Astrocyte (in vitro differentiated cells and primary cell): Measurements from ENCODE around the gene PRDX5.

Experiments
- EZH2 ChIP-seq: IDR thresholded peaks from 2 replicates; pipeline ENCODE4 v1.6.1; 2012; ENCODE audit warnings: mild to moderate bottlenecking, low read length, inconsistent platforms; ENCODE audit not compliant: insufficient read depth
- TF ChIP-seq, protein P1 (sequence below): IDR thresholded peaks from 2 replicates; pipeline ENCODE4 v1.5.1; 2011; ENCODE audit warnings: low read depth, mild to moderate bottlenecking, inconsistent platforms, low read length, moderate library complexity; ENCODE audit not compliant: insufficient read depth

DNA sequence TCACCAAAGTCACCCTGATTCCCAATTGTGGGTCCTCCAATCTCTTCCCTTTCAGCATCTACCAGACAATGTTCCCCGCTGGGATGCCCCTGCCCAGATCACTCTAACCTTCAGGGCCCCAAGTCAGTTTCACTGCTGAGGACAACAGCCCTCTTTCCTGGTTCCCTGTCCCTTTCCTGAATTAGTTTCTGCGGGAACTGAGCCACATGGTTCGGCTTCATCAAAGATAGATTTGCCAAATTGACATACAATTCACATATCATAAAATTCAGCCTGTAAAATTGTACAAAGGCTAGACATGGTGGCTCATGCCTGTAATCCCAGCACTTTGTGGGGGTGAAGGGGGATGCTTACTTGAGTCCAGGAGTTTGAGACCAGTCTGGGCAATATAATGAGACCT lies 10.1 kb downstream of the PRDX5 start:
- TF ChIP-seq, protein P1, sequence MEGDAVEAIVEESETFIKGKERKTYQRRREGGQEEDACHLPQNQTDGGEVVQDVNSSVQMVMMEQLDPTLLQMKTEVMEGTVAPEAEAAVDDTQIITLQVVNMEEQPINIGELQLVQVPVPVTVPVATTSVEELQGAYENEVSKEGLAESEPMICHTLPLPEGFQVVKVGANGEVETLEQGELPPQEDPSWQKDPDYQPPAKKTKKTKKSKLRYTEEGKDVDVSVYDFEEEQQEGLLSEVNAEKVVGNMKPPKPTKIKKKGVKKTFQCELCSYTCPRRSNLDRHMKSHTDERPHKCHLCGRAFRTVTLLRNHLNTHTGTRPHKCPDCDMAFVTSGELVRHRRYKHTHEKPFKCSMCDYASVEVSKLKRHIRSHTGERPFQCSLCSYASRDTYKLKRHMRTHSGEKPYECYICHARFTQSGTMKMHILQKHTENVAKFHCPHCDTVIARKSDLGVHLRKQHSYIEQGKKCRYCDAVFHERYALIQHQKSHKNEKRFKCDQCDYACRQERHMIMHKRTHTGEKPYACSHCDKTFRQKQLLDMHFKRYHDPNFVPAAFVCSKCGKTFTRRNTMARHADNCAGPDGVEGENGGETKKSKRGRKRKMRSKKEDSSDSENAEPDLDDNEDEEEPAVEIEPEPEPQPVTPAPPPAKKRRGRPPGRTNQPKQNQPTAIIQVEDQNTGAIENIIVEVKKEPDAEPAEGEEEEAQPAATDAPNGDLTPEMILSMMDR, result no peak
- TF ChIP-seq EZH2, result no peak
